GM12874 (cell line): Measurements from ENCODE around the gene KANSL1L.

Experiments used
- CTCF ChIP-seq: IDR thresholded peaks from 2 replicates; pipeline ENCODE4 v1.5.1; 2011; ENCODE audit warnings: low read depth, mild to moderate bottlenecking, control low read depth, low read length, moderate library complexity; ENCODE audit not compliant: insufficient read depth

The KANSL1L gene

DNA sequence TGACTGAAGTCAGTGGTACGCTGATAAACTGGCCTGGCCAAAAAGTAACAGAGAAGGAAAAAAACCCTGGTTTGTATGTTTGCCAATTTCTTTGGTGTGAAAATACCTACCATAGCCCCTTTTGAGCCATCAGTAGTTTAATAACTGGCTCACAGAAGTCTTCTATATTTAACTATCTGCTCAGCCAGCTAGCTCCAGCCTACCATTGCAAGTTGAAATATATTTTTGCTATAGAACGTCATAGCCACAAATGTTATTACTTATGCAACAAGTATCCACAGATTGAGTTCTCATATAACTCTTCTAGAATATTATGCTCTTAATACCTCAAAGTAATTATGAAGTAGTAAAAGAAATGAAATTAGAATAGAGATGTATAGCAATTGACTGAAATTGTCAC lies 143.6 kb downstream of the KANSL1L start:
- no peak for TF ChIP-seq CTCF

- no peak for TF ChIP-seq CTCF
These were observed 148.4 kb downstream of the KANSL1L start for GRCh38 chr2:210022824-210023223.

DNA sequence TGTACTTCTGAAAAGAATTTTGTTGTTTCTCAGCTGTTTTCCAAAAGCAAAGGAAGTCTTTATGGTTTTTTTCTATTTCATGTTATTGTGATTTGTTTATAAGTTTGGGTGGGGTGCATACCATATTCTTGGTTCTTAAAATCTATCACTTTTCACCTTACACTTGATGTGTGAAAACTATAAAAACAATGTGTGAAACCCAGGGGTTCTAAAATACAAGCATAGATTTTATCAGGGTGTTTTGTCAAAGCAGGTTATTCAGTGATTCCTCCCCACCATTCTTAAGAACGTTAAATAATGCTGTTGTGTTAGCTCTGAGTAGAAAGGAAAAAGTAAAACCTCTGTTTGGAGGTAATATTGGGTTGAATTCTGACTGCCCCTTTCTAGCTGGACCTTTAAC lies 151.1 kb downstream of the KANSL1L start:
- no peak for TF ChIP-seq CTCF

- no peak for TF ChIP-seq CTCF
These were observed 161.3 kb downstream of the KANSL1L start for GRCh38 chr2:210009896-210010295.

DNA sequence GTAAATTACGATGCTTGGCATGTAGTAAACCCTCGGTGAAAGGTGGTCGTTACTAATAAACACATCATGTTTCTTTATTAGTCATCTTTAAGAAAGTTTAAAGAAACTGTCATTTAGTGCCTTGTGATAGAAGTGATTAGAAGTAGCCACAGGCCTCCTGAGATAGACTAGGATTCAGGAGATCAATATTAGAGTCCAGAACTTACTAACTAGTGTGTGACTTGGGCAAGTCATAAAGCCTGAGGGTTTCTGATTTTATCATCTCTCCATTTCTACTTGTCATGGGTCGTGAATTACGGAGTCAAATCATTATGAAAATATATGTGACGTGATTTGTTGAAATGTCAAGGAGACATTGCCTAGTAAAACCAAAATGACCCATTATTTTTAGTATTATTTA lies 162.1 kb downstream of the KANSL1L start:
- no peak for TF ChIP-seq CTCF

- TF ChIP-seq CTCF: no peak
These were observed 163.3 kb downstream of the KANSL1L start for GRCh38 chr2:210007895-210008294.

DNA sequence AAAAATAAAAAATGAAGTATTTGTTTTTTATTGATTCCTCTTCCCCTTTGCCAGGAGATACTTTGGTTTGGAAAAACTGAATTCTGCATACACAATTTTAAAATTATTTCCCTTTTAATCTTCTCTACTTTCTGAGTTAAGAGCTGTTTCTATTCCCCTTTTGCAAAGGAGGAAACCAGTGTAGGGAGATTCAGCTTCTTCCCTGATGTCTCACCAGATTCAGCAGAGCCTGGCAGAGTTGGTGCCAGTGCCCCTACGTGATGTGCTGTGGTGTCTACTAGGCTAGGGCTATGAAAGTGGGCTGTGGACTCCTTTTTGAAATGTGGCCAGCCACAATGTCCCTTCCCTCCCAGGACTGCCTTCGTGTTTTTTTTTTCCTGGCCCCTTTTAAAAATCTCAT lies 166.3 kb downstream of the KANSL1L start:
- TF ChIP-seq CTCF: no peak

GRCh38 chr2:210003359-210003758 lies 167.8 kb downstream of the KANSL1L start:
- TF ChIP-seq CTCF: no peak
